Lower lobe of right lung (tissue), 2 donors: ENCODE measurements around the gene FNIP1. TPM values are rescaled to one million over a fixed set of nuclear protein-coding genes. Genes with fewer than 3 reads are reported as not detected.

ENCODE experiments used
- ATAC-seq, 2 donors: fragments of 200-7000 bp; cut with Tn5 transposase; one replicate each; pipeline ENCODE4 v1.9.1; 2020 to 2022; ENCODE audit warnings: mild to moderate bottlenecking in 2 of 2, moderate library complexity in 2 of 2
- DNase-seq: peaks from one replicate; pipeline ENCODE4 v3.0.0-alpha.2; 2020
- H3K27ac ChIP-seq: fragments of 200-600 bp; one replicate; pipeline ENCODE4 v1.8.0; 2022
- H3K27me3 ChIP-seq: fragments of 200-600 bp; one replicate; pipeline ENCODE4 v1.8.0; 2022; ENCODE audit warnings: low read depth
- H3K36me3 ChIP-seq: fragments of 200-600 bp; one replicate; pipeline ENCODE4 v1.8.0; 2022; ENCODE audit warnings: mild to moderate bottlenecking
- H3K4me1 ChIP-seq: fragments of 200-600 bp; one replicate; pipeline ENCODE4 v1.8.0; 2022
- H3K4me3 ChIP-seq: fragments of 200-600 bp; one replicate; pipeline ENCODE4 v1.8.0; 2022; ENCODE audit warnings: mild to moderate bottlenecking
- H3K9me3 ChIP-seq: fragments of 200-600 bp; one replicate; pipeline ENCODE4 v1.8.0; 2022
- CTCF ChIP-seq: fragments of 200-600 bp; IDR thresholded peaks from one replicate; pipeline ENCODE4 v1.8.0; 2022; ENCODE audit warnings: antibody characterized with exemption, mild to moderate bottlenecking
- intact Hi-C: fragments of 100-400 bp; cut with DNase I; formaldehyde crosslinking; loops from one replicate; pipeline ENCODE4 v1.11.0; 2022
- total RNA-seq: library from RNA; stranded (reverse); fragmentation: NEBNext Ultra II Directional; extraction: Animal tissue kit (Norgen Biotek cat#: 25700); gene quantifications from one replicate; pipeline ENCODE4 v1.2.1, GENCODE V29; 2021
- donor health status: DM: no; HTN: yes; CAD: no; lungs with severe emphysema.

The FNIP1 gene
- total RNA-seq, 1 donor from 2014 or later: 40.3 TPM

GRCh38 chr5:131661933-131662332, 134.9 kb downstream of the FNIP1 start:
- Histone ChIP-seq H3K27ac (no peak overlapping the region), H3K9me3 (peaks cover 18% of the 10 kb centered on the region), H3K4me1 (no peaks in the 10 kb centered on the region), H3K4me3 (no peak overlapping the region), H3K36me3 (peaks cover 58% of the 10 kb centered on the region), H3K27me3 (no peaks in the 10 kb centered on the region)
- intact Hi-C loops: no loop called here
- TF ChIP-seq CTCF: no peak
- ATAC-seq (no peak), DNase-seq (no peak)

- ATAC-seq (no peak), DNase-seq (no peak)
- Histone ChIP-seq H3K27ac (no peak overlapping the region), H3K27me3 (no peaks in the 10 kb centered on the region), H3K4me3 (no peak overlapping the region), H3K36me3 (peaks cover 51% of the 10 kb centered on the region), H3K4me1 (no peaks in the 10 kb centered on the region), H3K9me3 (peaks cover 18% of the 10 kb centered on the region)
- intact Hi-C loops: no loop called here
- no peak for TF ChIP-seq CTCF
These were observed 137.0 kb downstream of the FNIP1 start for GRCh38 chr5:131659841-131660240.

GRCh38 chr5:131659290-131659689, 137.5 kb downstream of the FNIP1 start:
- Histone ChIP-seq H3K9me3 (peaks cover 18% of the 10 kb centered on the region), H3K36me3 (peaks cover 50% of the 10 kb centered on the region), H3K4me1 (no peaks in the 10 kb centered on the region), H3K4me3 (no peak overlapping the region), H3K27me3 (no peaks in the 10 kb centered on the region), H3K27ac (no peak overlapping the region)
- no peak for TF ChIP-seq CTCF
- ATAC-seq: no peak
- intact Hi-C loops: no loop called here
- DNase-seq: no peak

GRCh38 chr5:131654776-131655175, 142.0 kb downstream of the FNIP1 start:
- Histone ChIP-seq H3K36me3 (peaks cover 41% of the 10 kb centered on the region), H3K27ac (no peak overlapping the region), H3K9me3 (no peaks in the 10 kb centered on the region), H3K4me3 (no peak overlapping the region), H3K27me3 (no peaks in the 10 kb centered on the region), H3K4me1 (no peaks in the 10 kb centered on the region)
- intact Hi-C loops: no loop called here
- DNase-seq: no peak
- TF ChIP-seq CTCF: no peak
- ATAC-seq: no peak

- Histone ChIP-seq H3K27ac (peak overlapping the region; percentile 21), H3K27me3 (no peaks in the 10 kb centered on the region), H3K4me1 (no peaks in the 10 kb centered on the region), H3K9me3 (no peaks in the 10 kb centered on the region), H3K4me3 (no peak overlapping the region), H3K36me3 (peaks cover 41% of the 10 kb centered on the region)
- DNase-seq (no peak), ATAC-seq (no peak)
- no peak for TF ChIP-seq CTCF
- intact Hi-C loops: no loop called here
These were observed 142.5 kb downstream of the FNIP1 start for GRCh38 chr5:131654309-131654708.

- DNase-seq (no peak), ATAC-seq (no peak)
- intact Hi-C loops: no loop called here
- Histone ChIP-seq H3K4me1 (no peaks in the 10 kb centered on the region), H3K36me3 (peaks cover 76% of the 10 kb centered on the region), H3K27ac (no peak overlapping the region), H3K4me3 (no peak overlapping the region), H3K9me3 (no peaks in the 10 kb centered on the region), H3K27me3 (no peaks in the 10 kb centered on the region)
- no peak for TF ChIP-seq CTCF
These were observed 147.7 kb downstream of the FNIP1 start for GRCh38 chr5:131649161-131649560.
